HG03066 (cell line): ENCODE data around the gene COL23A1.
"Not testable (repeated sequence)": the region's sequence is repeated elsewhere in the genome, so short reads cannot be mapped to it uniquely, and the experiment has no call there.

ENCODE experiments used
- ATAC-seq: cut with Tn5 transposase; IDR thresholded peaks from one replicate; pipeline ENCODE4 v1.9.1; 2021; ENCODE audit warnings: low read depth; ENCODE audit not compliant: unreplicated experiment

COL23A1 gene

DNA sequence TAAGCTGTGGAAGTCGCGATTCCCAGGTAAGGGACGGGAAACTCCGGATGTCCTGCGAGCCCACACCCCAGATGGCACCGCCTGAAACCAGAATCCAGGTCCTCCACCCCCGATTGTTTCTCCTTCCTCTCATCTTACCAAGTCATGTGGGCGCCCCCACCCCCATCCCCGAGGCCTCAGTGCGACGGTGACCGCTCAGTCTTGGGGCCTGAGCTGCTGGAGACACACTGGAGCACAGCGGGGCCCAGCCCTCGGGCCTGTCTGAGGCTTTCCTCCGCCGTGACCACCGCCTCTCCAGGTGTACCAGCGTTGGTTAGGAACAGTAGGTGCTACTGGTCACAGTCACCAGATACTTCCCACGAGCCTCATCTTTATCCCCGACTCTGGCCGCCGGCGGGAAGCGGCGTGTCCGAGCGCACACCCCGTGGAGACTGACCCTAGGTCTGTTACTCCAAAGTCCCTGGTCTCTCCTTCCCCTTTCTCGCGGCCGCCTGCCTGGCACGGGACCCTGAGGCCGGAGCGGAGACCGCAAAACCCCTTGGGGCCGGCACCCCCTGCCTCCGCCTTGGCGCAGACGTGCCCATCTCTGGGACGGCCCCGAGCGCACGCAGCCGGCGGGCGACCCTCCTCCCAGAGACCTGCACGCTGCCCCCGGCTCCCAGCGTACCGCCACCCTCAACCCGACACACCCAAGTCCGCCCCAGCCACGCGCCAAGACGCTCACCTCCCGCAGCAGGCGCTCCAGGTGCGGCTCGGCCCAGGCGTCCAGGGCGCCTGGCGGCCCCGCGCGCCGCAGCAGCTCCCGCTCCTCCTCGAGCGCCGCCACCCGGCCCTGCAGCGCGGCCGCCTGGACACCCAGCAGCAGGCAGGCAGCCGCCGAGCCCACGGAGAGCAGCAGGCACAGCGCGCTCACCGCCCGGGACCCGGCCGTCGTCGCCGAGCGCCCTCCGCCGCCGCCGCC lies 733 bp downstream of the COL23A1 start:
- ATAC-seq = peak; percentile 20

DNA sequence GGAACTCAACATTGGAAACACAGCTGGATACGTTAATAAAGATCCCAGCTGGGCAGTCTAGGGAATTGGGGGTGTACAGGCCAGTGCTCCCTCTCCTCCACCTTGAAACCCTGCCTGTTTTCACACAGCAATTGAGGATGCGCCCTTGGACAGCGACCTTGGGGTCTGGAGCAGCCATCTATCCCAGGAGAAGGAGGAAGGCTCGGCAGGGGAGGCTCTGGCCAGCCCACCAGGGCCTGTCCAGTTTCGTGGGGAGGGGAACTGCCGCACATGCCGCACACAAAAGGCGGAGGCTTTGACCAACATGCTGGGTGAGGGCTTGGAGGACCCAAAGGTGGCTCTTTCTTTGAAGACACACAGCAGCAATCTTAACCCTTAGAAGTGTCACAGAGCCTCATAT lies 1.4 kb downstream of the COL23A1 start:
- ATAC-seq = no peak

DNA sequence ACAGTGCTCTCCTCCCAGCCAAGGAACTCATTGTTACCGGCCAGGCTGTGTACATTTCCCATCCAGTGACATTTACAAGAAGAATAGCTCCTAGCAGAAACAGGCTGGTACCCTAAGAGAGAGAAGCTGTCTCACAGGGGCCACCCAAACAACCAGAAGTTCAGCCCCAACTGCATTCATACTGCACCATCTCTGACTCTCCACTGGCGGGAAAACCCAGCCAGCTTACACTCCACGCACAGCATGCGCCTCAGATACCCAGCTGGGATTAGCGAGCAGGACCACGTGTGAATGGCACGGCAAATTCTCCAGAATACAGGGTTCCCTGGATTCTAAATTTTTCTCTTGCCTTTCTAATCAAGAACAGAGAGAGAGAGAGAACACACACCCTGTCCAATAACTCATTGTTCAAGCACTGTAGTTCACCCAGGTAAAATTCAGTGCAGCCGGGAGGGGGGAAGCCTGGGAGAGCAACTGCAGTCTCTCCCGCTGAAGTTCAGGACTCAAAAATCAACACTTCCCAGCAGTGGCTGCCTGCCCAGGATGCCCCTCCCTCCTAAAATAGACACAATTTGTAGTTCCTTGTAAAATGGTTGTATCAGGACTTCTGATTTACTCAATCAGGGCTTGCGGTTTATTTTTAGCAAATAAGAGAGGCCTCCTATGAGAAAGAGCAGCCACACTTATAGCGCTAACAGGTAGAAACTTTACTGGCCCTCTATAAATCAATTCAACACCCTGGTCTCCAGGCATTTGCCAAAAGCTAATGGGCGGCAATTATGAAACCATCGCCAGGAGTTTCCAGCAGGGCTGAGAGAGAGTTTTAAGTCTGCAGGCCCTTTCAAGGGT lies 2.2 kb downstream of the COL23A1 start:
- ATAC-seq = no peak

DNA sequence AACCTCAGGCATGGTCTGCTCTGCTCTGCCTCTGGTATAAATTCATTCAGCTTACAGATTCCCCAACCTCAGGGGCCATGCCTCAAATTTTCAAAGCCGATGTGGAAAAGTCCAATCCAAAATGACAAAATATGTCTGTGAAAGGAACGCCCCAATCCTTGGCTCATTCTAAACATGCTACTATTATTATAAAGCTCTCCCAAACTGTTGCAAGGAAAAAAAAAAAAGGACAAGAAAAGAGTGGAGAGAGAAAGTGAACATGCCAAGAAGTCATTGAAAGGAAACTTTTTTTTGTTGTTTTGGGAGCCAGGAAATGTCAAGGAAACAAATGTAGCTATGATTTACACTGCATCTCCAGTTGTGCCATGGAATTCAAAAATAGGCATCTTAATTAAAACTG lies 3.8 kb downstream of the COL23A1 start:
- no peak for ATAC-seq

DNA sequence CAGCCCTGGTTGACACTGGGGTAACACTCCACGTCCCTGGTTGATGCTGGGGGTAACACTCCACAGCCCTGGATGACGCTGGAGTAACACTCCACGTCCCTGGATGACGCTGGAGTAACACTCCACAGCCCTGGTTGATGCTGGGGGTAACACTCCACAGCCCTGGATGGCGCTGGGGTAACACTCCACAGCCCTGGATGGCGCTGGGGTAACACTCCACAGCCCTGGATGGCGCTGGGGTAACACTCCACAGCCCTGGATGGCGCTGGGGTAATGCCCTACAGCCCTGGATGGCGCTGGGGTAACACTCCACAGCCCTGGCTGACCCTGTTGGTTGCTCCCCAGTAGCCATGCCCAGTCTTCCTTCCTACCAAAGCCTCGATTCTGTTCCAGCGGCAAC lies 4.8 kb downstream of the COL23A1 start:
- not testable (repeated sequence) for ATAC-seq

DNA sequence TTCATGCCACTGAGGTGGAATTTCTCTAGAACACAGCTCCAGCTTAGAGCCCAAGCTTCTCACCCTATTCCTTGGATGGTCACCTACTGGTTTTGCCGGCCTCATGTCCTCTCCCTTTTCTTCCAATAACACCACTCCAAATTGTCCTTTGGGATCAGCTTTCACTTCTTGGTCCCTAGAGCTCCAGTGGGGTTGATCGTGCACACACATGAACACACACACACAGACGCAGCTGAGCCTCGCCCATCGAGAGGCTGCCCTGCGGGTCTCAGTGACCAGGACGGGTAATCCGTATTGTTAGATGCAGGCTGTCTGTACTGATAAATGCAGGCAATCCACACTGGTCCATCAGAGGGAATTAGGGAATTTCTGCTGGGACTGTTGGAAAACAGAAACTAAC lies 6.9 kb downstream of the COL23A1 start:
- no peak for ATAC-seq

DNA sequence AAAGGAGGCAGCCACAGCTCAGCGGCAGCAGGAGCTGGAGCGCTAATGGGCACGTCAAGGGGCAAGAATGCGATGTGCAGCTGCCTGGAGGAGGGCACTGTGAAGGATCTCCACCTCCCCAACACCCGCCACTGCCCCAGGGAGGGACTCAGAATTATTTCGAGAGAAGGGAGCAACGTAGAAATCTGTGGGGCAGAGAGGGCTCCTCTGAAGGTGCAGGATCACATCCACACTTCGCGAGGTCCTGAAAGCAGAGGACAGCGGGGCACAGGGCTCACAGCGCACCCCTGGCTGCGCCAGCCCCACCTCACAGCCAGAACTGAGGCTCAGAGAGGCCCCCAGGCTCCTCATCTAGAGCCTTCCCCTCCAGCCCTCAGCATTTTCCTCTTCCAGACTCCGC lies 7.9 kb downstream of the COL23A1 start:
- ATAC-seq = no peak

DNA sequence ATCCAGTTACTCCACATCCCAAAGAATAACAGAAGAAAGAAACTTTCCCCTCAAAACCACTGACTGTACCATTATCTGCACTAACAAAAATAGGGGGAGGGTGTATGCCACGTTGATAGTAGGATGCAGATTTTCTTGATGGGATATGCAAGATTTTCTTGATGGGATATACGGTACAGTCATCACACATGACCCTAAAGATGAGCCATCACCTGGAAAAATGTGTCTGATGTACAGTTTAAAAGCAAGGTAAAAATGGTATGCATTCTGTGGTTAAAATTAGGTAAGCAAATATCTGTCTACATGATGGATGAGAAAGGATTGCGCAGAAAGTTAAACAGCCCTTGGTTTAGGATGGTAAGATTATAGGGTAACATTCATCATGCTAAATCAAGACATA lies 8.6 kb downstream of the COL23A1 start:
- no peak for ATAC-seq

DNA sequence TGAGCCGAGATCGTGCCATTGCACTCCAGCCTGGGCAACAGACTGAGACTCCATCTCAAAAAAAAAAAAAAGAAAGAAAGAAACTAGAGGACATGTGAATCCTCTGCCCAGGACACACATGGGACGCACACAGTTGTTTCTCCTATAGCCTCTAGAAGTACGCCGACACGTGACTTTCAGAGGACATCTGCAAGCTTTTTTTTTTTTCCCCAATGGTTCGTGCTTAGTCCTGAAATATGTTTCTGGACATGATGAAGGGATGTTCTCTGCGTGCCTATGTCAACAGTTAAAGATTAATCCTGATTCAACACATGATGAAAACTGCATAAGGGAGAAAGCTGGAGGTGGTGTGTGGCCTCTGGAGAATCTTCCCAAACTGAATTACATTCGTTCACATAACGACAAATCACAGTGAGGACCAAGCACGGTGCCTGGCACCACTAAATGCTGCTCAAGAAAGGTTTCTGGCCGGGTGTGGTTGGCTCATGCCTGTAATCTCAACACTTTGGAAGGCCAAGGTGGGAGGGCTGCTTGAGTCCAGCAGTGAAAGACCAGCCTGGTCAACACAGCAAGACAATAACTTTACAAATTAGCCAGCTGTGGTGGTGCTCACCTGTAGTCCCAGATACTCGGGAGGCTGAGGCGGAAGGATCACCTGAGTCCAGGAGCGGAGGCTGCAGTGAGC lies 9.8 kb downstream of the COL23A1 start:
- no peak for ATAC-seq

DNA sequence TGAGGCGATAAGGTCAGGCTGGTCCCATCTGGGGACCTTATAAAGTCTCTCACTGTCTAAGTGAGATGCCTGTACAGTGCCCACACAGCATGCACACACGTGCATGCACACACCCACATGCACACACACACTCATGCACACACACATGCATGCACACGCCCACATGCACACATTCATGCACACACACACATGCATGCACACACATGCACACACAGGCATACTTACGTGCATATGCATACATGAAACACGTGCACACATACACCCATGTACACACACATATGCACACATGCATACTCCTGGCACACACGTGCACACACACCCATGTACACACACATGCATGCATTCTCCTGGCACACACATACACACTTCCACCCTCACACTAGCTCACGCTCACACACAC lies 12.2 kb downstream of the COL23A1 start:
- ATAC-seq = no peak

DNA sequence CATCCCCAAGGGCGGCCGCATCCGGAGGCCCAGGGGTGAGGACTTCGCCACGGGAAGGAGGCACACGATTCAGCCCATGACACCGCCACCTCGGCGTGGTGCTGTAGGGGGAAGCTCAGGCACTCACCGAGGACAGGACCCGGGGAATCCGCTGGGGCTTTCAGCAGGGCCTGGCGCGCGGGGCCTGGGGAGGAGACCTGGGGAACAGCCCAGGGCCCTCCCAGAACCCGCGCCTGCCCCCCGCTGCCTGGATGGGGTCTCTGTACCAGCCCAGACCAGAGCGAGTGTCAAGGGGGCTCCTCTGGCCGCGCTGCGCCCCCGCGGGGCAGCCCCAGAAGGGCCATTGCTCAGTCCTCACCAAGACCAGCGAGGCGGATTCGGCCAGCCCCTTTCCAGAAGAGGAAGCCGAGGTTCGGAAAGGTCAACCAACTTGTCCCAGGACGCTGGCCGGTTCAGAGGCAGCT lies 12.8 kb downstream of the COL23A1 start:
- ATAC-seq = no peak

DNA sequence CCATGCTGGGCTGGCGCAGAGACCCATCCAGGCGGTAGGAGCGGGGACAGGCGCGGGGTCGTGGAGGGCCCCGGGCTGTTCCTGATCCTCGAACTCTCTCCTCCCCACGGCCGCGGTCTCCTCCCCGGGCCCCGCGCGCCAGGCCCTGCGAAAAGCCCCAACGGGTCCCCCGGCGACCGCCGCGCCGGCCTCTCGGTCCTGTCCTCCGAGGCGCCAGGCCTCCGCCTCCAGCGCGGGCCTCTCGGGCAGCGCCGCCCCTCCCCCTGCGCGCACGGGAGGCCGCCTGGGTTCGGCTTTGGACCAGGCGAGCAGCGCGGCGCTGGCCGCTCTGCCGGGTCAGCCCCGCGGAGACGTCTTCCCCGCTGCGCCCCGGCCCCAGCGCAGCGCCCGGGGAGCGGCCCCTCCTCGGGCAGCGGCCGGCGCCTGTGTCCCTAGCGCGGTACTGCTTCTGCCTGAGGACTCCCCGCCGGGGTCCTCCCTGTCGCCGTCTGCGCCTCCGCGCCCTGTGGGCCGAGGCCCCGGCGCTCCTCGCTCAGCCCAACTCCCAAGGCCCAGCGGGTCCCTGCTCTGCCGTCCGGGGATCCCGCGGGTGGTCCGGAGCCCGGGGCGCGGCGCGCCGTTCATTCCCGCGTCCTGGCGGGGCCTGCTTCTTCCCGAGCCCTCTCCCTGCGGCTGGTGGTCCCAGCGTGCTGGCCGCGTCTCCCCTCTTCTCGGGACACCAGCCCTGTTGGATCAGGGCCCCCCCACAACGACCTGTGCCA lies 13.4 kb downstream of the COL23A1 start:
- no peak for ATAC-seq

DNA sequence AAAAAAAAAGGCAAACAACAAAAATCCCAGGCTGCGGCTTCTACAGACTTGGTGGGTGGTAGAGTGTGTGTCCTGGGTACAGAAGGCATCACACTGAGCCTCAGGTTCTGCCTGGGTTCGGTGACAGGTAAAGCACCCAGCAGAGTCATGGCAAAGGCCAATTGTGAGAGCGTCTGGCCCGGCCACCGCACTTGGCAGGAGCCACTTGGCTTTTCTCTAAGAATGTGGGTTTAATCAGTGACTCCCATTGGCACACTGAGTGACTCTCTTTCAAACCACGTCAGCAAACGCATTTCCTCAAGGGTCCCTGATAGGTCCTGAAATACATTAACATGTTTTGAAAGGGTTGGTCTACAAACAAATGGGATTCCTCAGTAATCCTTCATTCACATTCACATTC lies 17.0 kb downstream of the COL23A1 start:
- ATAC-seq = no peak

DNA sequence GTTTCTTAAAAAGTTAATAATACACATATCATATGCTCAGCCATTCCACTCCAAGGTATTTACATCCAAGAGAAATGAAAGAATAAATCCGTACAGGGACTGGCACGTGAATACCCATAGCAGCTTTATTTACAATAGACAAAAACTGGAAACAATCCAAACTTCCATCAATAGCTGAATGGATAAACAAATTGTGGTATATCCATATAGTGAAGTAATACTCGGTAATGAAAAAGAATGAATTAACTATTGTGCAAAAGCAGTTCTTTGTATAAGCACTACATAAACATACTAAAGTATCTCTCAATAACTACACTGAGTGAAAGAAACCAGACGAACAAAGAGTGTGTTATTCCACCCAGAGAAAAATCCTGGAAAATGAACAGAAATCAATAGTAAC lies 17.6 kb downstream of the COL23A1 start:
- ATAC-seq = no peak

DNA sequence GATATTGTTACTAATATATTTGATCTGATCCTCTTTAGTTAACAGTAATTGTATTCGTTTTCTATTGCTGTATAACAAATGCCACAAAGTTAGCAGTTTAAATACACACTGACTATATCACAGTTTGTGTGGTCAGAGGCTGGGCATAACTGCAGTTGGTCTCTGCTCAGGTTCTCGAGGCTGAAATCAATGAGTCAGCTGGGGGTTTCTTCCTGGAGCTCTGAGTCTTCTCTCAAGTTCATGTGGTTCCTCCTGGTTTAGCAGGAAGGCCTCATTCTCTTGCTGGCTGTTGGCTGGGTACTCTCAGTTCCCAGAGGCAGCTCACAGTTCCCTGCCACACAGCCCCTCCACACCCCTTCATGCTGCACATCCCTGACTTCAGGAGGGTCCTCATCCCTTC lies 20.7 kb downstream of the COL23A1 start:
- ATAC-seq = no peak

DNA sequence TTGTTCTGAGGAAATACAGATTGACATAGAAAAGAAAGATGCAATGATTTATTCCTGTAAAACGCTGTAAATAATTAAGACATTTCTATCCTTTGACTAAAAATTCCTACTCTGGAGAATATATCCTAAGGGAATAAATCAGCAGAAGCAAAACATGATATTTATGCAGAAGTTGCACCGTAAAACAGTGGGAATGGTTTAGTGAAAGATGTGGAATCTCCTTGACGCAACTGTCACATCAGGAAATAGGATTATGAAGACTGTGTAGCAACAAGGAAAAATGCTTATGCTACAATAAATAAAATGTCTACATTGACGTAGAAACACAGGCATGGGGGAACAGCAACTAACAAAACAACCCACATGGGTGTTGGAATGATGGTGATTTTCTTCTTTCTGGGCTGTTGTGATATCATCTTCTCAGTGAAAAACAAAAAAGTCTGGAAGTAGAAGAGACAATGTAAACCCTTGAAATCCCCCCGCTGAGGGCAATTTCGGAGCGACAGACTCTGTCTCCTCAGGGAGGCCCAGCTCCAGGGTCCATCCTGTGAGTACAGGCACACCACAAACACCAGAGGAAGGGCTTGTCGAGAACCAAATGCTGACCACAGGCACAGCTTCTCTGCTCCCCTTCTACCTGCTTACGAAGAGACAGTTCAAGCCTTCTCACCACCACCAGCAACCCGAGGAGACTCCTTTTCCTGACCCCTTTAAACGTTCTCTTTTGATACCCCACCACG lies 25.2 kb downstream of the COL23A1 start:
- no peak for ATAC-seq

DNA sequence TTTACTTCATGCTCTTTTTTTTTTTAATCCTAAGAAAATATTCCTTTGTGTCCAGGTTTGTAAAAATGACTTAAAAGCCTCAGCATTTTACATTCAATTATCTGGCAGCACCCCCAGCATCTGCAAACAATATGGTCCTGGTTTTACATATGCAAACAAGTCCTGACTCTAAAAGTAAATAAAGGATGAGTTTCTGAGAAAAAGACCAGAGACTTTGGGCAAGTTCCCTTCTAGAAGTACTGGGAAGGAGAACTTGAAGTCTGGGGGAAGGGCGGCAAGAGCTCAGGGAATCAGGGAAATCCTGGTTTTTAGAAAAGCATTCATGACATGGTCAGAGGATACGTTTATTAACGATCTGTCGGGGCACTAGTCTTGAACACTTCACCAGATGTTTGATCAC lies 25.8 kb downstream of the COL23A1 start:
- no peak for ATAC-seq

DNA sequence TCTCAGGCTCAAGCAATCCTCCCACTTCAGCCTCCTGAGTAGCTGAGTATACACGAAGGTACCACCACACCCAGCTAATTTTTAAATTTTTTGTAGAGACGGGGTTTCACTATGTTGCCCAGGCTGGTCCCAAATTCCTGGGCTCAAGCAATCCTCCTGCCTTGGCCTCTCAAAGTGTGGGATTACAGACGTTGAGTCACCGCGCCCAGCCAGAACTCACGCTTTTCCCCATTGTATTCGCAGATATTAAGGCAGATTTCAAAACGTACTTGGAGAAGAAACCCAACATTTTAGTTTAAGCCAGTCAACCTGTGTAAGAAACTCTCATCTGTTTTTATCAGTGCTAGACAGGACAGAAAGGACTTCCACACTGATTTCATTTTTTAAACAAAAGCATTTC lies 26.6 kb downstream of the COL23A1 start:
- ATAC-seq = no peak

DNA sequence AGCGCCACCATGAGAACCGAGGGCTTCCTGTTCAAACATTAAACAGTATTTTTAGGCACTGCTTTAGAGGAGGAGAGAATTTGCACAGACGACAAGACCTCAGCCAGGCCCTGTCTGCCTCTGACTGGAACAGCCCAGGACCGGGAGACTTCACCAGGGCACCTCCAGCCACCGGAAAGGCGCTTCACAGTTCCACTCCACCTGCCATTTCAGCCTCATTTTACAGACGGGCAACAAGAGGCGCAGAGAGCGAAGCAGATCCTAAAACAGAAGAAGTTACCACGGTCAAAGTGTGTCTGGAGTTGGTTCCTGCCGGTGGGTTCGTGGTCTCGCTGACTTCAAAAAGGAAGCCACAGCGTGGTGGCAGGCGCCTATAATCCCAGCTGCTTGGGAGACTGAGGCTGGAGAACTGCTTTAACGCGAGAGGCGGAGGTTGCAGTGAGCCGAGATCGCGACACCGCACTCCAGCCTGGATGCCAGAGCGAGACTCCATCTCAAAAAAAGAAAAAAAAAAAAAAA lies 28.4 kb downstream of the COL23A1 start:
- no peak for ATAC-seq
